Glomerular visceral epithelial cell (primary cell): Measurements from ENCODE around the gene RALB.
"Not testable (repeated sequence)": the region's sequence is repeated elsewhere in the genome, so short reads cannot be mapped to it uniquely, and the experiment has no call there.

Experiments used
- DNase-seq: peaks from one replicate; pipeline ENCODE4 v3.0.0-alpha.2; 2016; ENCODE audit errors: extremely low spot score

The RALB gene

DNA sequence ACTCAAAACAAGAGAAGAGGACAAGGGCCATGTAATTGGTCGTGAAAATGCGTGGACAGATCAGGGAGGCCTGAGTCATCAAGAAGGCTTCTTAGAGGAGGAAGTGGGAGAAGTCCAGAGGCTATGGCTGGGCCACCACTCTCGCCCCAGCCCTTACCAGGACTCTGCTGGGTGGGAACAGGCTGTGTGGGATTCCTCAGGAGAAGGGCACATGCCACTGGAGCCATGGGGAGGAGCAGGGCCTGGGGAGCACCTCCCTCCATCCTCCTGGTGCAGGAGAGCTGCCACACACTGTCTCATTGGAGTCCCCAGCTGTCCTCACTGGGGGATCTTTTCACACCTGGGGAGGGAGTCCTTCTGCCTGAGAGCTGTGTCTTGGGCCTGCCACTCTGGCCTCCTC lies 9.4 kb upstream of the RALB start:
- peak; percentile 26 for DNase-seq

DNA sequence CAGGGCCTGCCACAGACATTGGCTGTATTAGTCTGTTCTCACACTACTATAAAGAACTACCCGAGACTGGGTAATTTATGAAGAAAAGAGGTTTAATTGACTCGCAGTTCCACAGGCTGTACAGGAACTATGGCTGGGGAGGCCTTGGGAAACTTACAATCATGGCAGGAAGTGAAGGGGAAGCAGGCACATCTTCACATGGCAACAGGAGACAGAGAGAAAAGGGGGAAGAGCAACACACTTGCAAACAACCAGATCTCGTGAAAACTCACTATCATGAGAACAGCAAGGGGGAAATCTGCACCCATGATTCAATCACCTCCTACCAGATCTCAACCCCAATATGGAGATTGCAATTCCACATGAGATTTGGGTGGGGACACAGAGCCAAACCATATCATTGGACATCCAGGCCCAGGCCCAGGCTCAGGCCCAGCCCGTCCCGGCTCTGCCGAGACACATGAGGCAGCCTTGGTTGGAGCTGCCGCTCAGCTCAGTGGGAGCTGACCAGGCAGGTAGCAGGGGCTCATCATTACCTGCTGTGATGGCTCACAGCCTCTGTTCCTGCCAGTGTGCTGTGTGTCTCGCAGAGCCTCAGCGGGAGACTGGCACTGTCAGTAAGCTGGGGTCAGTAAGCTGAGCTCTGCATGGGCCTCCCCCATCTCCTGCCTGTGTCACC lies 8.6 kb upstream of the RALB start:
- DNase-seq, result no peak

DNA sequence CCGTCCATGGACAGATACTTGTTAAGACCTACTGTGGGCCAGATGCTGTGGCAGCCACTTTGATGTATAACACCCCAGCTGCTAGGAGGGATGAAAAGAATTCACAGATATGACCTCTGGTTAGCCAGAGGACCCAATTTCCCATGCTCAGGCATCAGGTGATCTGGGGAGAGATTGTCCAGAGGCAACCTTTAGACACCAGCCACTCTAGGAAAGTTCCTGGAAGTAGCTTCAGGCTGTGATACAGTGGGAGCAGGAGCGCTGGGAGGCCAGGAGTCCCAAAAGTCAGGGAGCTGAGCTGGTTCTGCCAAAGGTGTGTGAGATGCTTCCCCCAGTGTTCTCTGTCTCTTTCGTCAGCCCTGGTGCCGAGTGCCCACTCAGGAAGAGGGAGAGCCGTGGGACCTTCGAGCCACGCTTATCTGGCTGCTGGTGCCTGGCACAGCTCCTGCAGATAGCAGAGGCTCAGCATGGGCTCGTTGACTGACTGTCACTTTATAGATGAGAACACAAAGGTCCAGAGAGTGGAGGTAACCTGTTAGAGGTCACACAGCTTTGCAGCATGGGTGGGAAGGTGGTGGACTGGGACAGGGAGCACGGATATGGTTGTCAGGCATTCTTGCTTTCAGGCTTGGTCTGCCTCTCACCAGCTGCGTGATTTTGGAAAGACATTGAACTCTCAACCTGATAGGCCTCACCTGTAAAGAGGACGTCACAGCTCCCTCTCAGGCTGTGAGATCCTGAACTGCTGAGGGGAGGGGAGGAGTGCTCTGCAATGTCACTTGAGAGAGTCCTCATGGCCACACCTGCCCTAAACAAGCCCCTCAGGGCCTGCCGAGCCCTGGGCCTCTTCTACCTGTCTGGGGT lies 7.8 kb upstream of the RALB start:
- no peak for DNase-seq

DNA sequence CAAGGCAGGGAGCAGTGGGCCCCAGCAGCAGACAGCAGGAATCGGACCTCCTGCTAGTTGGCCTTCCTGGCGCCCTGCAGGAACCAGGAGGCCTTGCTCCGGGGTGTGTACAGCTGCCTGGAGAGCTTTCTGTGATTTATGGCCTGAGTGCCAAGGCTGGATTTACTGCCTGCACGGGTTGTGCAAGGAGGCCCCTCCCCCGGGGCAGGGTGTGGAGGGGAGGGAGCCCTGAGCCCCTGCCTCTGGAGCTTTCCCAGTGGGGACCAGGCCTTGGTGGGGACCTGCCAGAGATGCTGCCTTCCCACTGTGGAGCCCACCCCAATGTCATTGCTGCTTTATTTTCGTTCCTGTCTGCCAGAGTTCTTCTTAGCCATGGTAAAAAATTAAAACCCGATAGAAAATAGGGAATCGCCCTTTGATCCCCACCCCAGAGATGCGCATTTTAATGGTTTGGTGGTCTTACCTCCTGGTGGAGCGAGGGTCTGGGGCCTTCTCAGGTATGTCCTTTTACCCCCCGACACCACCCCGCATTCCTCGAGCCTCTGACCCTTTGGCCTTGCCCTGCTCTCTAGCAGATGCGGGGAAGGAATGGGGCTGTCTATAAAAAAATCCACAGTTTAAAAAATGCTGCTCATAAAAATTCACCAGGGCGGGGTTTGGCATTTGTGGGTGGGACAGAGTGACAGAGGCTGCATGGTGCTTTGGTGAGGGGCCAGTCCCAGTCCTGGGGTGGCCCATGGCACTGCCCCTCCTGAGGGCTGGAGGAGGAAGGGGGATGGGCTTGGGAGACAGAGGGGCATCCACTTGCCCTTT lies 6.9 kb upstream of the RALB start:
- DNase-seq, result no peak

DNA sequence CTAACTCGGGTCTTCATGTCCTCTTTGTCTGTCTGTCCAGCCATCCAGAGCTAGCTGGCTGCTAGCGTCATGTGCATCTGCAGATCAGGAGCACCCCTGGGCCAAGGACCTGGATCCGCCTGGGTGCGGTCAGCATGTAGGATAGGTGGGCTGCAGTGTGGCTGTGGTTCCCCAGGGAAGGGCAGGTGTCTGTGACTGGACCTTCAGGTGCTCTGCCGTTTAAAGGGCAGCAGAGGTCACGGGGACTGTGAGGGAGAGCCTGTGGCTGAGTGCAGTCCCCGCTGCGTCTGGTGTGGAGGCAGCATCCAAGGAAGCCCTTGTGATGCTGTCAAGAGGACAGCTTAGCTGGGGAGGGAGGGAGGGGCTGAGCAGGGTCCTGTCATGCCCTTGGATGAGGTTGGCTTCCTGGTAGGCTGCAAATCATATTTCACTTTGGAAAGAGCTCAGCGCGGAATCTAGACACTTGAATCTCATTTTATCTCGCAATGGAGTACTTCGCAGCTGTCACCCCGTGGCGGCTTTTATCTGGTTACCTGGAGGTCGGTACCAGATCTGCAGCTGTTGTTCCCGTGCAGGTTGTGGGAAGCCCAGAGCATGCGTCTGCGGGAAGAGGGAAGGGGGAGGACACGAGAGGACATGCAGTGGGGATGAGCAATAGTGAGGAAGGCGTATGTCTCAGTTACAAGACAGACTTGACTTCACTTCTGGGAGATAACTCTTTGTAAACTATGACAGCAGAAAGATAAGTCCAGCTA lies 5.9 kb upstream of the RALB start:
- no peak for DNase-seq

DNA sequence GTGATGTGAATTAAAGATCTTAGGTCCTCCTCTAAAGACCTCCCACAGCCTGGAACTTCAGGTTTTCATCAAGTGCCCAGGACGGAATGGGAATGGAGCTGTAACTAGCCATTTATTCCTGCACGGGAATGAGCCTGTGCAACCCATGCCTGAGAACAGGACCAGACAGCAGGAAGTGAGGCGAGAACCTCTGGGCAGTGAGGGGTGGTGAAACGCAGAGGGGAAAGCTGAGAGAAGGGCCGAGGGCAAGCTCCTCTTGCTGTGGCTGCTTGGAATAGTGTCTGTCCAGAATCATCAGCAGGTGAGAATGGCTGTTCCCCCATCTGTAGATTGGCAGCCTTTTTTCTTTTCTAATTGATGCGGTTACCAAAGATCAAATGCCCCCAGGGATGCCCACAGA lies 4.8 kb upstream of the RALB start:
- DNase-seq, result no peak

DNA sequence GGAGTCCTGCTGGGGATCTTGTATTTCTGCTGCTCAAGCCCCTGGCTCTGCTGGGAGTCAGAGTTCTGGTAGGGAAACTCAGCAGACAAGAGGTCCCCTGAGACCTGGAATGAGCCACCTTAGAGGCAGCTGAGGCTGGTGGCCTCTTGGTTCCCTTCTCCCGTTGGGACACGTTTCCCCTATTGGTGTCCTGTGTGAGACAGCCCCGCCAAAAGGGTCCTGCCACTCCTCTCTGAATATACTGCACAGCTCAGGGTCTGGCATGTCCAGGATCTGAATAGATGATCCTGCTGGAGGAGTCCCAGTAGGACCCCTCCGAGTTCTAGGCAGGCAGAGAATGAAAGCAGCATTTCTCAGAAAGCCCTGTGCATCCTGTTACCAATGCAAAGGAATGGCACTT lies 2.0 kb upstream of the RALB start:
- DNase-seq, result no peak

DNA sequence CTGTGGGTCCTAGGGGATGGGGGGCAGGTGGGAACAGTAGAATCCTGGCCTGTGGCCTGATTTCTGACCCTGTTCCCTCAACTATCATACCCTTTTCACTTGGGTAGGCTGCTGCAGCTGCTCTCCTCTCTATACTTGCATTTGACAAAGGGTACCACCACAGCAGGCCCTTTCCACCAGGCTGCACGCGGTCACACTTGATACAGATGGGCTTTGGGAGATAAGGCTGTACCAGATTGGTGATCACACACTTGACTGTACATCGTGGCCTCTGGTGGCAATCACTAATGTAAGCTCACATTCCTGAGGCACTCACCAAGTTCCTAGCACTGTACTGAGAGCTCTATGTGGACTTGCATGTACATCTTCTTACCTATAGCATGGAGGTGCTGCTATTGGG lies 1.6 kb upstream of the RALB start:
- no peak for DNase-seq

DNA sequence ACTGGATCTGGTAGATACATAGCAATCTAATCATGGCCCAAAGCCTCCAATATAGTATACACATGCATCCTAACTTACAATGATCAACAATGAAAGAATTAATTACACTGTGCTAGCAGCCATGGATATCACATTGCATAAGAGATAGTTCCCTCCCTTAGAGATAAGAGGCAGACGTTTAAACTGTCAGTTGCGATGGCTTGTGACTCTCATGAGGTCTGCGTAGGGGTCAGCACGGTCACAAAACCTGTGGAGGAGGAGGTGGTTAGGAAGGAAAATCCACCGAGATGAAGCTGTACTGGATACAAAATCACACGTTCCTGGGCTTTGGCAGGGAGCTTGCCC lies 800 bp upstream of the RALB start:
- no peak for DNase-seq

DNA sequence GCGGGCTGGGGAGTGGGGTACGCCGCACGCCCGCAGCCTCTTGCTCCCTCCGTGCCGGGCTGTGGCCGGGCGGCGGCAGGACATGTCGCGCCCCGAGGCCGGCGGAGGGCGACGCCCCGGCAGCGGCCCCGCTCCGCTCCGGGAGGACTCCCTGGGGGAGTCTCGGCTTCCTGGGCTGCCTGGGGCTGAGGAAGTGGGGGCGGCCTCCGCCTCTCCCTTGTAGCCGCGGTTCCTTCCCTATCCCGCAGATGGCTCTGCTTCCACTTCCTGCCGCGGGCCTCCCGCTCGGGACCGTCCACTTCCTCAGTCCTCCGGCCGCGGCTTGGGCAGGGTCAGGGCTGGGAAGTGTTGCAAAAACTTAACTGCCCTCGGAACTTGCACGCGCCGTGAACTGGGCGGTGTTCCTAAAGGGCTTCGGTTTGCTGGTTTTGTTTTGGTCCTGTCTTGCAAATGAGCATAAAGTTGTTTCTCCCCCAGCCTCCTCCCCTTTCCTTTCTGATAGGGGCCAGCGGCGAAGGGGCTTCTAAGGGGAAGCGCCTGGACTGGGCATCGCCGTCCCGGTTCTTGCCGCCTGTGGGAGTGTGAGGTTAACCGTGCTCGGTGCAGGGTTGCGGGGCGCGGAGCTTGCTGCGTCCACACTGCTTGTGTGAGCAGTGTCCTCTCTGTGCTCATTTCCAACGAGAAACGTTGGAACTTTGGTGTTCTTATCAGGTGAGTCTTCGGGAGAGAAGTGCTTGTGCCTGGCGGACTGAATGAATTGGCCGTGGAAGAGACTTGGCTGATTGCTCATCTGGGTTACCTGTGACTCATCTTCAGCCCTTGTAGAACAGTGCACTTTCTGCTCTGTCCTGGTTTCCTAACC lies 600 bp downstream of the RALB start:
- peak; percentile 79 for DNase-seq

DNA sequence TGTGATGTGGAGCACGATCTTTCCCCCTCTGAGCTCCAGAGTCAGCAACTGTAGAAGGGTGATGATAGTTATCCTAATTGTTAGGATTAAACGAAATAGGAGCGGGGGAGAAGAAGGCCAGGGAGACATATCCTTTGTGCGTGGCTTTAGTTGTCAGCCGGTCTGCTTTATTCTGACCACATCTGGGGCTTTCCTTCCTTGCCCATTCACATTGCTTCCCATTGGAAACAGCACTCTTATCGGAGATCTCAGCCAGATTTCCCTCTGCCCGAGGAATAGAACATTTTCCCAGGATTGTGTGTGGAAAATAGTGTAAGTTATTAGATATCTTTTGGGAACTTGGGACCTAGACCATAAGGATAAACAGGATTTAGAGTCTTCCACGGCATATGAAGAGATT lies 1.5 kb downstream of the RALB start:
- no peak for DNase-seq

DNA sequence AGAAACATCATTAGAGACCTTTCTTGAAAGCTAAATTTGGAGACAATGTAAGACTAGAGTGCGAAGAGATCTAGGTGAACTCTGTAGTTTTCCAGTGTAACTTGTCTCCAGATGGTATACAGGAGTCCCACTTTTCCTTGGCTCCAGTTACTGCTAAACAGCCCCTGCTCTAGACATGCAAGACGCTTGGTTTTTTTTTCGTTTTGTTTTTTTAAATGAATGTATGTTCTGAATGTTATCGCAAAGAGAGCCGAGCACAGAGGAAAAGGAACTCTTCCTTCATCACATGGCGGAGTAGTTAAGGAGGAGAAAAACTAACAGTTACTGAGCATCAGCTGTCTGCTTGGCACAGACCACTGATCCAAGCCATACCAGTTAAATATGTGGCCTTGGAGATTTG lies 2.4 kb downstream of the RALB start:
- DNase-seq, result no peak

DNA sequence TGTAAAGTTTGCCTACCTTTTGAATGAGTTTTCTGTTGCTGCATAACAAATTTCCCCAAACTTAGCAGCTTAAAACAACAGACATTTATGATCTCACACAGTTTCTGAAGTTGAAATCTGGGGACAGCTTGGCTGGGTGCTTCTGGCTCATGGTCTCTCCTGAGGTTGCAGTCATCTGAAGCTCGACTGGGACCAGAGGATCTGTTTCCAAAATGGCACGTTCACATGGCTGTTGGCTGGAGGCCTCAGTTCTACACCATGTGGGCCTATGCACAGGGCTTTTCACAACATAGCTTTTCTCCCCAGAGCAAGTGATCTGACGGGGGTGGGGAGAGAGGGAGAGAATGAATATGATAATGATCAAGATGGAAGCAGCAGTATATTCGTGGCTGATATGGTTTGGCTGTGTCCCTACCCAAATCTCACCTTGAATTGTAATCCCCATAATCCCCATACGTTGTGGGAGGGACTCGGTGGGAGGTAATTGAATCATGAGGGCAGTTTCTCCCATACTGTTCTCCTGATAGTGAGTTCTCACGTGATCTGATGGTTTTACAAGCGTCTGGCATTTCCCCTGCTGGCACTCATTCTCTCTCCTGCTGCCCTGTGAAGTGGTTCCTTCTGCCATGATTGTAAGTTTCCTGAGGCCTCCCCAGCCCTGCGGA lies 3.5 kb downstream of the RALB start:
- no peak for DNase-seq

DNA sequence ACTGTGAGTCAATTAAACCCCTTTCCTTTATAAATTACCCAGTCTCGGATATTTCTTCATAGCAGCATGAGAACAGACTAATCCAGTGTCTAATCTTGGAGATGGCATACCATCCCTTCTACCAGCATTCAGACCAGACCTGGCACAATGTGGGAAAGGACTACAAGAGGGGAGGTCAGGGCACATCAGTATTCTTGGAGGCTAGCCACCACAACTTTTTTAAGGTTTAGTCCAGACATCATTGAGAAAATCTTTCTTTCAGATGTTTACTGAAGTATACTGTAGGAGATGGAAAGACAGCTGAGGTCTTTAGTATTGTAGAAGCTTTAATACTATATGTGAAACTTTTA lies 4.0 kb downstream of the RALB start:
- DNase-seq, result no peak

DNA sequence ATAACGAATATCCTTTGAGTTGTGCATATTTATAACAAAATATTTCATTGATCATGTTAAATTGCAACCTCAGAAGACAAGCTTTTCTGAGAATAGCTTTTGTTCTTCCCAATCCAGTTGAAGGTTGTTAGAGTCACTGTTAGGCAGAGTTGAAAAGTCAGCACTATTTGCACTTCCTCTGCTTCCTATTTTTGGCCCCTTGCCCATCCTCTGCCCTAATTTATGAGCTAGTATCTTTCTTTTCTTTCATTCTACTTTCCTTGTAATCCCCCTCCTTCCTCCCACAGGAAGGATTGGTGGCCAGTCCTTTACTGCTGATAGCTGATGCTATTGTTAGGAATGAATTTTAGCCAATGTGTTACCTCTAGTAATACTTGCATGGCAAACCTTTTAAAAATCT lies 4.9 kb downstream of the RALB start:
- no peak for DNase-seq

DNA sequence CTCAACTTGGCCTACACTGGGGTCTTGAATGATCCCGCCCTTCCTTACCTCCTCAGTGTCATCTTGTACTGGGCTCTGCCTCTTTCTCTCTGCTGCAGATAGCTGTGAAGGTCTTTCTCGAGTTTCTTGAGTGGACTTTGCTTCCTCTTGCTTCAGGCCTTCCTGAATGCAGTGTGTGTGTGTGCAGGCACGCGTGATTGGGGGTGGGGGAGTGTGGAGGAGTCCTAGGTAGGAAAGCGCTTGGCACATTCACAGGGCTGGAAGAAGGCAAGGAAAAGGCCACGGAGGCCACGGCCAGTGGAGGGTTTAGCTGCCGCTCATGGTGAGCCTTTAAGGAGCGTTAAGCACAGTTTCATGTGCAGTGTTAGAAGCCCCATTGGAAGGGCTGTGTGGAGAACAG lies 5.5 kb downstream of the RALB start:
- DNase-seq, result no peak

DNA sequence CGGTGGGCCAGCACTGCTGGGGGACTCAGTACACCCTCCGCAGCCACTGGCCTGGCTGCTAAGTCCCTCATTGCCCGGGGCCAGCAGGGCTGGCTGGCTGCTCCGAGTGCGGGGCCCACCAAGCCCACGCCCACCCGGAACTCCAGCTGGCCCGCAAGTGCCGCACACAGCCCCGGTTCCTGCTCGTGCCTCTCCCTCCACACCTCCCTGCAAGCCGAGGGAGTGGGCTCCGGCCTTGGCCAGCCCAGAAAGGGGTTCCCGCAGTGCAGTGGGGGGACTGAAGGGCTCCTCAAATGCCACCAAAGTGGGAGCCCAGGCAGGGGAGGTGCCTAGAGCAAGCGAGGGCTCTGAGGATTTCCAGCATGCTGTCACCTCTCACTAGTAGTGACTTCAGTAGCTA lies 7.3 kb downstream of the RALB start:
- not testable (repeated sequence) for DNase-seq

DNA sequence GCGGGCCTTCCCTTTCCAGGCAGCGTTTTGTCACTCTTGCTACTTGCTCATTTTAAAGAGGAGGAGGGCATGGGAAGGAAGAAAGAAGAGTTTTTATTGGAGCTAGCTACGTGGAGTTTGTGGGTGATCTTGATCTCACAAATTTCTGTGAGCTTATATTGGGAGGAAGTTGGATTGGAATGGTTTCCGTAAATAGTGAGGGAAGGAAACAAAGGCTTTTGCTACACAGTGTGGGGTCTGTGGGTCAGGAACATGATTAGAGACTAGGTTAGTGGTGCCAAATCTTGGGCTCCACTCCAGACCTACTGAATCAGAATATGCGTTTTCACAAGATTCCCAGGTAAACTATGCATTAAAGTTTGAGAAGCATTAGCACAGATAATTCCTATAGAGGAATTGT lies 8.1 kb downstream of the RALB start:
- no peak for DNase-seq

DNA sequence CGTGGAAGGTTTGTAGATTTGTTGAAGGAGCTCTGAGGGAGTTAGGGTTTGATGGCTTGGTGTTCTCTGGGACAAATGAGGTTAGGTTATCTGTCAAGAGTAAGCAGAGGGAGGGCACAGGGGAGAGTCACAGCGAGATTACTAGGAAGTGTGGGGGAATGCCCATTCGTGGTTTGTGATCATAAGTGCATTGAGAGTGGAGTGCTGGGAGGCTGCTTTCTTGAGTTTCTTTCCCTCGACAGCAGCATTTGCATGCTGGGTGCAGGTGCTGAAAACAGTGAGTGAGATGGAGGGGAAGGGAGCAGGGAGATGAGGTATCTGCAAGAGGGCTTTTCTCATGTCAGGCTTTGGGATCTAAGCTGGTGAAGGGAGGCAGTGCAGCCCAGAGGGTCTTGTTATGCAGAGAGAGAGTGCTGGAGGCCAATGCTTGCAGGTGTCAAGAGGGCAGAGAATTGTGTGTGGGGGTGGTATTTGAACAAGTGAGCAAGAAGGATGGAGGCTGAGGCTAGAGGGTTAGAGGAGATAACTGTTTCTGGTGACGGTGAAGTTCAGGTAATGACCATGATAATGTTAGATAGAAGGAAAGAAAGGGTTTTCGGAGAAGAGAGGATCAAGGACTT lies 8.8 kb downstream of the RALB start:
- DNase-seq, result no peak

DNA sequence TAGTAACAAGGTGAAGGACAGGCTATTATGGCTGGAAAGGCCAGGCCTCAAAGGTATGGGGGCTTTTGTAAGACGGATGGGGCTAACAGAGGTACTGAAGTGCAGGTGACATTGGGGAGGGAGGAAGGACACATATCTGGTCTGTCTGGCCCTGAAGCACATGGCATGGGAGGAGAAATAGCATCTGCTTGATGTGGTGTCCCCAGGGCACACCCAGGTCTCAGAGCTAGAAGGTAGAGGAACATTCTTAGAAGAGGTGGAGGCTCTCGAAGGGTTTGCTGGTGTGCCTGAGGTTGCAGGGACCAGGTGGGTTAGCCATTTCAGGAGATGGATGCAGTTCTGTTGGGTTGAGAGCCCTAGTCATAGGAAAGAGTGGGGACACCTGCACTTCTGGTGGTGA lies 9.5 kb downstream of the RALB start:
- no peak for DNase-seq
